ENCODE results near the gene C6orf89.

GRCh38 chr6:36936824-36937223, 51.1 kb downstream of the C6orf89 start:
- no peak for TF ChIP-seq CTCF (conservative IDR thresholded peaks at IDR 0.05; ENCODE audit: low read depth, low read length)
- TF ChIP-seq EZH2 (IDR thresholded peaks at IDR 0.05; ENCODE audit: borderline replicate concordance, low read depth, low read length, poor library complexity, severe bottlenecking), result no peak
